H1 (cell line): ENCODE results near the gene SOX6. TPM values are rescaled to one million over a fixed set of nuclear protein-coding genes. Genes with fewer than 3 reads are reported as not detected.

ENCODE experiments used
- ATF2 ChIP-seq: IDR thresholded peaks from 2 replicates; pipeline ENCODE4 v1.6.1; 2012; ENCODE audit warnings: low read length, inconsistent platforms
- BCL11A ChIP-seq, 2 experiments: IDR thresholded peaks; one replicate each; pipeline ENCODE4 v1.6.1; 2011; ENCODE audit warnings: low read depth in 2 of 2, low read length in 2 of 2, mild to moderate bottlenecking in 2 of 2
- CHD1 ChIP-seq: IDR thresholded peaks from 2 replicates; pipeline ENCODE4 v1.6.1; 2012; ENCODE audit warnings: low read depth, low read length, improper control_type of control experiment
- CHD7 ChIP-seq: fragments of 300-600 bp; sonication (generic); IDR thresholded peaks from 2 replicates; pipeline ENCODE4 v1.7.1; 2012; ENCODE audit warnings: low read length, moderate library complexity, mild to moderate bottlenecking, inconsistent platforms; ENCODE audit not compliant: insufficient replicate concordance
- POLR2AphosphoS5 ChIP-seq: IDR thresholded peaks from 2 replicates; pipeline ENCODE4 v1.6.1; 2011; ENCODE audit warnings: low read depth, low read length
- SP2 ChIP-seq: IDR thresholded peaks from 2 replicates; pipeline ENCODE4 v1.6.1; 2012; ENCODE audit warnings: mild to moderate bottlenecking, low read length, inconsistent platforms
- SP4 ChIP-seq: IDR thresholded peaks from 2 replicates; pipeline ENCODE4 v1.6.1; 2012; ENCODE audit warnings: low read length, inconsistent platforms
- polyA plus RNA-seq, 7 experiments: library from polyadenylated mRNA; depleted of rRNA in 3 of 7; stranded (reverse) in 5 of 7; unstranded in 2 of 7; fragments of >200 nt in 5 of 7; fragments of 200-250 nt in 2 of 7; gene quantifications; 1 replicate in 5 of 7; 2 replicates in 1 of 7; 4 replicates in 1 of 7; pipeline versions ENCODE4 v1.2.1 to v1.2.3, GENCODE V29; 2011 to 2013; ENCODE audit warnings: missing spikeins in 2 of 7, mixed read lengths in 2 of 7
- total RNA-seq: library from RNA; stranded (reverse); fragmentation: NEBNext Ultra II Directional; extraction: Animal tissue kit (Norgen Biotek cat#: 25700); gene quantifications from 2 replicates; pipeline ENCODE4 v1.2.1, GENCODE V29; 2021

The SOX6 gene
- total and polyA plus RNA-seq, 2 of the 8 experiments (the other 6 are each of a cell fraction or from before 2014, with no cell fraction given), result 0.09 TPM; not detected in 1

- TF ChIP-seq CHD7, result no peak
- no peak for TF ChIP-seq SP4
- no peak for TF ChIP-seq POLR2AphosphoS5
- no peak for TF ChIP-seq BCL11A (IDR thresholded peaks at IDR 0.05; ENCODE audit: low read depth in 2 of 2, low read length in 2 of 2)
- TF ChIP-seq SP2, result no peak
- TF ChIP-seq CHD1, result no peak
- TF ChIP-seq ATF2, result no peak
Observed at GRCh38 chr11:16365581-16366228, 9.4 kb upstream of the SOX6 start (continued).
